Measurements from ENCODE around the gene RAMACL. TPM values are rescaled to one million over a fixed set of nuclear protein-coding genes. Genes with fewer than 3 reads are reported as not detected.

RAMACL gene
- total RNA-seq, 1 experiment from 2014 or later = 0.15 TPM

- no peak for ATAC-seq
- CTCF ChIA-PET = no interaction called here
Measured at GRCh38 chr6:166603043-166603690, 16.7 kb upstream of the RAMACL start.

More at GRCh38 chr6:166603043-166603690, 16.7 kb upstream of the RAMACL start:
- H4K20me1 ChIP-seq (ENCODE audit: insufficient read depth) = no peaks in the 10 kb centered on the region
- no peaks in the 10 kb centered on the region for H3K36me3 ChIP-seq (ENCODE audit: control insufficient read depth in 1 of 2, insufficient read depth in 2 of 2, low read length in 2 of 2)
- no peak for DNase-seq (ENCODE audit: low read depth, low spot score)
- no peaks in the 10 kb centered on the region for H3K79me2 ChIP-seq (ENCODE audit: insufficient read depth, low read length)
- no peak overlapping the region for H3K9ac ChIP-seq (ENCODE audit: low read length)
- no peaks in the 10 kb centered on the region for H3K4me1 ChIP-seq (ENCODE audit: control insufficient read depth in 1 of 2, insufficient read depth in 2 of 2, low read length in 2 of 2)
- RAD21 ChIA-PET (ENCODE audit: low non-redundant PET in 1 of 2, low total read pairs in 2 of 2, uncharacterized antibody in 2 of 2, unreplicated experiment in 2 of 2) = no interaction called here
- no peak overlapping the region for H3K27ac ChIP-seq (ENCODE audit: low read depth, low read length)
- intact Hi-C loops (cut with micrococcal nuclease) = no loop called here
- no peaks in the 10 kb centered on the region for H3K9me2 ChIP-seq (ENCODE audit: insufficient read depth)
- TF ChIP-seq POLR2AphosphoS5 (IDR thresholded peaks at IDR 0.05; ENCODE audit: low read depth, low read length) = no peak
- no peak for TF ChIP-seq POLR2A (IDR thresholded peaks at IDR 0.05; ENCODE audit: borderline replicate concordance, extremely low read depth, insufficient read depth, insufficient read length)
- TF ChIP-seq, protein P1, sequence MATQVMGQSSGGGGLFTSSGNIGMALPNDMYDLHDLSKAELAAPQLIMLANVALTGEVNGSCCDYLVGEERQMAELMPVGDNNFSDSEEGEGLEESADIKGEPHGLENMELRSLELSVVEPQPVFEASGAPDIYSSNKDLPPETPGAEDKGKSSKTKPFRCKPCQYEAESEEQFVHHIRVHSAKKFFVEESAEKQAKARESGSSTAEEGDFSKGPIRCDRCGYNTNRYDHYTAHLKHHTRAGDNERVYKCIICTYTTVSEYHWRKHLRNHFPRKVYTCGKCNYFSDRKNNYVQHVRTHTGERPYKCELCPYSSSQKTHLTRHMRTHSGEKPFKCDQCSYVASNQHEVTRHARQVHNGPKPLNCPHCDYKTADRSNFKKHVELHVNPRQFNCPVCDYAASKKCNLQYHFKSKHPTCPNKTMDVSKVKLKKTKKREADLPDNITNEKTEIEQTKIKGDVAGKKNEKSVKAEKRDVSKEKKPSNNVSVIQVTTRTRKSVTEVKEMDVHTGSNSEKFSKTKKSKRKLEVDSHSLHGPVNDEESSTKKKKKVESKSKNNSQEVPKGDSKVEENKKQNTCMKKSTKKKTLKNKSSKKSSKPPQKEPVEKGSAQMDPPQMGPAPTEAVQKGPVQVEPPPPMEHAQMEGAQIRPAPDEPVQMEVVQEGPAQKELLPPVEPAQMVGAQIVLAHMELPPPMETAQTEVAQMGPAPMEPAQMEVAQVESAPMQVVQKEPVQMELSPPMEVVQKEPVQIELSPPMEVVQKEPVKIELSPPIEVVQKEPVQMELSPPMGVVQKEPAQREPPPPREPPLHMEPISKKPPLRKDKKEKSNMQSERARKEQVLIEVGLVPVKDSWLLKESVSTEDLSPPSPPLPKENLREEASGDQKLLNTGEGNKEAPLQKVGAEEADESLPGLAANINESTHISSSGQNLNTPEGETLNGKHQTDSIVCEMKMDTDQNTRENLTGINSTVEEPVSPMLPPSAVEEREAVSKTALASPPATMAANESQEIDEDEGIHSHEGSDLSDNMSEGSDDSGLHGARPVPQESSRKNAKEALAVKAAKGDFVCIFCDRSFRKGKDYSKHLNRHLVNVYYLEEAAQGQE (IDR thresholded peaks at IDR 0.05; ENCODE audit: low read depth) = no peak
- no peak for TF ChIP-seq SRF (IDR thresholded peaks at IDR 0.05; ENCODE audit: low read depth)
- TF ChIP-seq CBX3 (IDR thresholded peaks at IDR 0.05; ENCODE audit: low read depth) = no peak
- no peak for TF ChIP-seq EZH2phosphoT487 (IDR thresholded peaks at IDR 0.05; ENCODE audit: borderline replicate concordance)
- TF ChIP-seq FOSL1 (IDR thresholded peaks at IDR 0.05; ENCODE audit: low read depth) = no peak
- TF ChIP-seq CEBPB (IDR thresholded peaks at IDR 0.05; ENCODE audit: low read depth) = no peak
- TF ChIP-seq TCF7L2 (IDR thresholded peaks at IDR 0.05; ENCODE audit: borderline replicate concordance, extremely low read depth, insufficient read depth, insufficient read length) = no peak
- no peak for TF ChIP-seq EGR1 (IDR thresholded peaks at IDR 0.05; ENCODE audit: low read depth)
- TF ChIP-seq RAD21 (IDR thresholded peaks at IDR 0.05; ENCODE audit: low read depth) = no peak
- TF ChIP-seq, protein P2, sequence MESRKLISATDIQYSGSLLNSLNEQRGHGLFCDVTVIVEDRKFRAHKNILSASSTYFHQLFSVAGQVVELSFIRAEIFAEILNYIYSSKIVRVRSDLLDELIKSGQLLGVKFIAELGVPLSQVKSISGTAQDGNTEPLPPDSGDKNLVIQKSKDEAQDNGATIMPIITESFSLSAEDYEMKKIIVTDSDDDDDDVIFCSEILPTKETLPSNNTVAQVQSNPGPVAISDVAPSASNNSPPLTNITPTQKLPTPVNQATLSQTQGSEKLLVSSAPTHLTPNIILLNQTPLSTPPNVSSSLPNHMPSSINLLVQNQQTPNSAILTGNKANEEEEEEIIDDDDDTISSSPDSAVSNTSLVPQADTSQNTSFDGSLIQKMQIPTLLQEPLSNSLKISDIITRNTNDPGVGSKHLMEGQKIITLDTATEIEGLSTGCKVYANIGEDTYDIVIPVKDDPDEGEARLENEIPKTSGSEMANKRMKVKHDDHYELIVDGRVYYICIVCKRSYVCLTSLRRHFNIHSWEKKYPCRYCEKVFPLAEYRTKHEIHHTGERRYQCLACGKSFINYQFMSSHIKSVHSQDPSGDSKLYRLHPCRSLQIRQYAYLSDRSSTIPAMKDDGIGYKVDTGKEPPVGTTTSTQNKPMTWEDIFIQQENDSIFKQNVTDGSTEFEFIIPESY (IDR thresholded peaks at IDR 0.05; ENCODE audit: extremely low read depth, insufficient replicate concordance, low read length) = no peak
- TF ChIP-seq SP1 (IDR thresholded peaks at IDR 0.05; ENCODE audit: low read depth) = no peak
- no peak for TF ChIP-seq ELF1 (IDR thresholded peaks at IDR 0.05; ENCODE audit: borderline replicate concordance, low read depth)
- no peak for TF ChIP-seq EZH2 (IDR thresholded peaks at IDR 0.05)
- TF ChIP-seq CTCF (IDR thresholded peaks at IDR 0.05 in 2 of 3, conservative IDR thresholded peaks at IDR 0.05 in 1 of 3; ENCODE audit: borderline replicate concordance in 1 of 3, insufficient read depth in 1 of 3, low read depth in 2 of 3, low read length in 2 of 3) = no peak
- TF ChIP-seq YY1 (IDR thresholded peaks at IDR 0.05; ENCODE audit: extremely low read depth, insufficient replicate concordance, low read depth, low read length) = no peak
- TF ChIP-seq JUND (IDR thresholded peaks at IDR 0.05) = no peak
- no peak for TF ChIP-seq SIN3A (IDR thresholded peaks at IDR 0.05; ENCODE audit: low read depth)
- no peak for TF ChIP-seq ATF3 (IDR thresholded peaks at IDR 0.05)
- no TSS peak for BruUV-seq (replicated peaks)
- H3K27me3 ChIP-seq (ENCODE audit: insufficient read depth, low read length) = no peaks in the 10 kb centered on the region
- no peaks in the 10 kb centered on the region for H3K9me3 ChIP-seq (ENCODE audit: control insufficient read depth in 1 of 2, insufficient read depth in 1 of 2, low read depth in 1 of 2, low read length in 2 of 2)
- no peak overlapping the region for H3K4me2 ChIP-seq (ENCODE audit: low read length)
- POLR2A ChIA-PET = no interaction called here
- H3K4me3 ChIP-seq (replicated peaks in 1 of 2; ENCODE audit: low read depth in 1 of 2, low read length in 2 of 2) = no peak overlapping the region
- H2AFZ ChIP-seq (ENCODE audit: low read depth, low read length, poor library complexity, severe bottlenecking) = no peak overlapping the region

All from HCT116 (cell line).